SJCRH30 (cell line): Measurements from ENCODE around the gene LRP6. TPM values are rescaled to one million over a fixed set of nuclear protein-coding genes. Genes with fewer than 3 reads are reported as not detected.
"Not testable (repeated sequence)": the region's sequence is repeated elsewhere in the genome, so short reads cannot be mapped to it uniquely, and the experiment has no call there.

Source experiments
- DNase-seq, 2 experiments: peaks; one replicate each; pipeline ENCODE4 v3.0.0-alpha.2; 2015 to 2020
- H3K27ac ChIP-seq: fragments of 250-450 bp; sonication (Bioruptor Pico); 2 replicates; pipeline ENCODE4 v1.5.1; 2020; ENCODE audit warnings: mild to moderate bottlenecking, moderate library complexity
- H3K27me3 ChIP-seq: fragments of 250-450 bp; sonication (Bioruptor Pico); 2 replicates; pipeline ENCODE4 v1.5.1; 2020; ENCODE audit warnings: mild to moderate bottlenecking, moderate library complexity
- H3K36me3 ChIP-seq: fragments of 250-450 bp; sonication (Bioruptor Pico); 2 replicates; pipeline ENCODE4 v1.5.1; 2020; ENCODE audit warnings: mild to moderate bottlenecking, moderate library complexity
- H3K4me1 ChIP-seq: fragments of 250-450 bp; sonication (Bioruptor Pico); 2 replicates; pipeline ENCODE4 v1.5.1; 2020; ENCODE audit warnings: mild to moderate bottlenecking, moderate library complexity
- H3K4me3 ChIP-seq: fragments of 250-450 bp; sonication (Bioruptor Pico); 2 replicates; pipeline ENCODE4 v1.5.1; 2020; ENCODE audit warnings: mild to moderate bottlenecking, moderate library complexity
- H3K9me3 ChIP-seq: fragments of 250-450 bp; sonication (Bioruptor Pico); replicated peaks from 2 replicates; pipeline ENCODE4 v1.5.1; 2020; ENCODE audit warnings: mild to moderate bottlenecking, moderate library complexity
- total RNA-seq: library from RNA; depleted of rRNA; stranded (reverse); fragments of >200 nt; shearing (Covaris generic); gene quantifications from 2 replicates; pipeline ENCODE4 v1.2.3, GENCODE V29; 2014; rRNA removed

LRP6 gene
- 31.6 and 32.2 TPM in 2 replicates for total RNA-seq

DNA sequence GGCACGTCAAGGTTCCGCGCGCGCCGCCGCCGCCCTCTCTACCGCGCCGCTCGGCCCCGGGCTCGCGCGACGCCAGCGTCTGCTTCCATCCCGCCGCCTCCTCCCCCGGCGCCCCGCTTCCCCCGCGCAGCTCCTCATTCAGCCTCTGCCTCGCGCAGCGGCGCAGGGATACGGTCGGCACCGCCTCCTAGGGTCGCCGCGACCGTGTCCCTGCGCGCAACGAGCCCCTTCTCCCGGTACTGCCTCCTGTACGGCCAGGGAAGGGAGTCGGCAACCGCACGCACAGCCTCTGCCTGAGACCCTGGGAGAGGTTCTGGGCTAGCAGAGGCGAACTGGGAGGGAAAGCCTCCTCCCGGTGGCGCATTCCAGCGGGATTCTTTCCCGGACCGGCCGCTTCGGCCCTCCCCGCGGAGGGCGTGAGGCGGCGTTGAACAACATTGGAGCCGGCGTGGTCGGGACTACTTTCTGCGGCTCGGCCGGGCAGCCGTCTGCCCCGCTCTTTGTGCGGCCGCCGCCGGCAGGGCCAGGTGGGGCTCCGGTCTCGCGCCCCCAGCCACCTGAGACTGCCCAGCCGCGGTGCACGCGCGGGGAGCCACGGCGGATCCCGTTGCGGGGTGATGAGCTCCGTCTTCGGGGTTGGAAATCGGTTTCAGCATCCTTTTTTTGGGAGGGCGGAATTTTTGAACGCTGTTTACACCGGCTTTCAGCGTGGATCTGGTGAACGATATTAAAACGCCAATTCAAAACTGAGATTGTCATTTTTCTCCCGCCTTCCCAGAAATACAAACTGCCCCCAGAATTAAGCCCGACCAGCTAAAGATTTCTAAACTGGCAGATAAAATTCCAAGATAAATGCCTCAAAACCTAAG lies at the start of gene LRP6:
Gene LRP6 (minus strand): TSS at position 172 of the 869 bp plus-strand sequence. CDS start 309 bp downstream, outside the sequence.
- H3K4me3 ChIP-seq, result peak within 1 kb of the TSS; percentile 94
- H3K4me1 ChIP-seq, result no peaks in the 10 kb centered on the region
- H3K9me3 ChIP-seq, result no peaks in the 10 kb centered on the region
- H3K27ac ChIP-seq, result peak within 1 kb of the TSS; percentile 98
- H3K27me3 ChIP-seq, result no peaks in the 10 kb centered on the region
- no peaks in the 10 kb centered on the region for H3K36me3 ChIP-seq
- peak; percentile 91 to 93 for DNase-seq

DNA sequence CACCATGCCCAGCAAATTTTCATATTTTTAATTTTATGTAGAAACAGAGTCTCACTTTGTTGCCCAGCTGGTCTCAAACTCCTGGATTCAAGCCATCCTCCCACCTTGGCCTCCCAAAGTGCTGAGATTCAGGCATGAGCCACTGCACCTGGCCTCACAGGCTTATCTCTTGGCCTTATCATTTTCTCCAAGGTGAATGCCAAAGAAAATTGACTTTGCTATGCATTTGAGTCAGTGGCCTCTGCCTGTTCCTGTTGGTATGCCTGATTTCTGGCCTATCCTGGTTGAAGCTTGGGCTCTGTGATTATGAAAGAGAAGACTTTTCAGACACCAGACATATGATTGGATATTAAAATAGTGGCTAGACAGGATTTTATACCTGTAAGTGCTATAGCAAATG lies 49.0 kb upstream of the LRP6 start:
- peaks cover 3% of the 10 kb centered on the region; the same call in 1 of the 2 replicates for H3K4me1 ChIP-seq
- no peaks in the 10 kb centered on the region for H3K9me3 ChIP-seq
- no peak overlapping the region for H3K27ac ChIP-seq
- no peaks in the 10 kb centered on the region for H3K27me3 ChIP-seq
- no peak for DNase-seq
- H3K36me3 ChIP-seq, result no peaks in the 10 kb centered on the region
- H3K4me3 ChIP-seq, result no peak overlapping the region

DNA sequence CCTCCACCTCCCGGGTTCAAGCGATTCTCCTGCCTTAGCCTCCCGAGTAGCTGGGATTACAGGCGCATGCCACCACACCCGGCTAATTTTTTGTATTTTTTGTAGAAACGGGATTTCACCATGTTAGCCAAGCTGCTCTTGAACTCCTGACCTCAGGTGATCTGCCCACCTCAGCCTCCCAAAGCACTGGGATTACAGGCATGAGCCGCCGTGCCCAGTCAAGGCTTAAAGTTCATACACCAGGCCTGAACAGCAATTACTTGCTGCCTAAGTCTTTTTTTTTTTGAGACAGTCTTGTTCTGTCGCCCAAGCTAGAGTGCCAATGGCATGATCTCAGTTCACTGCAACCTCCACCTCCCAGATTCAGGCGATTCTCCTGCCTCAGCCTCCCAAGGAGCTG lies 43.9 kb upstream of the LRP6 start:
- not testable (repeated sequence) for H3K9me3 ChIP-seq, DNase-seq, H3K4me3 ChIP-seq, H3K4me1 ChIP-seq, H3K27ac ChIP-seq, H3K27me3 ChIP-seq, H3K36me3 ChIP-seq

DNA sequence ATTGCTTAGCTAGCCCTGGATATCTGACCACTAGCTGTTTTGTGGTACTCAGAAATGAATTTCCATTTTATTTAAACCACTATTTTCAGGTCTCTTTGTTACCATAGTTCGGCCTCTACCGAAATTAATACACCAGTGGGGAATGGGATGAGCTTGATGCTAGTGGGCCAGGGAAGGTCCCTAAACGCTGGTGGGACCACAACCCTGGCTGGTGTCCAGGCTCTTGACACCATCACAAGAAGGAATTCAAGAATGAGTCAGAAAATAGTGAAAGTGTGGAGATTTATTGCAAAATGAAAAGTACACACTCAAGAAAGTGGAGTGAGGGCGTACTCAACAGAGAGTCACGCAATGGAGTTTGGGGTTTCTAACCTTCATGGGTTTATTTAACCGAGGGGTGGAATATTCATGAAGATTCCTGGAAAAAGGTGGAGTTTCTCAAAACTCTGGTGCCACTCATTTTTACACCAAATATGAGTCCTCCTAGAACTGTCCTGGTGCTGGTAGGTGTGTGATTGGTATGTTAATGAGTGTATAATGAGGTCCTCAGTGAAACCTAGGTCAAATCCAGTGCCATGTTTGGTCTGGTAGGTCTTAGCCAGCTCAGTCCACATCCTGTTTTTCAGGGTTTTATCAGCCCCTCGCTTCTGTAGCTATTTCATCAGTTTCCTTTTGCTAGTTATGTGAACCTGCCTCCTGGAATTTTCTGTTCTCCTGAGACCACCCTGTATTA lies 38.9 kb upstream of the LRP6 start:
- peaks cover 7% of the 10 kb centered on the region for H3K4me1 ChIP-seq
- H3K4me3 ChIP-seq, result no peak overlapping the region
- H3K36me3 ChIP-seq, result no peaks in the 10 kb centered on the region
- DNase-seq, result no peak
- H3K27me3 ChIP-seq, result no peaks in the 10 kb centered on the region
- no peaks in the 10 kb centered on the region for H3K9me3 ChIP-seq
- H3K27ac ChIP-seq, result no peak overlapping the region

DNA sequence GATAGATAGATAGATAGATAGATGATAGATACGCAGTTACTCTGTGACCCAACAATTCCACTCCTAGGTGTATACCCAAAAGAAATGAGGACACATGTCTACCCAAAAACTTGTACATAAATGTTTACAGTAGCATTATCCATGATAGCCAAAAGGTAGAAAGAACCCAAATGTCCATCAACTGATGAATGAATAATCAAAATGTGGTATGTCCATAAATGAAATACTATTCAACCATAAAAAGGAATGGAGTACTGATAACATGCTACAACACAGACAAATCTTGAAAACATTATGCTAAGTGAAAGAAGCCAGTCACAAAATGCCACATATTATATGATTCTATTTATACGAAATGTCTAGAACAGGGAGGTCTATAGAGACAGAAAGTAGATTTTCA lies 36.1 kb upstream of the LRP6 start:
- H3K27ac ChIP-seq, result no peak overlapping the region
- DNase-seq, result no peak
- no peaks in the 10 kb centered on the region for H3K4me1 ChIP-seq
- no peak overlapping the region for H3K4me3 ChIP-seq
- H3K27me3 ChIP-seq, result no peaks in the 10 kb centered on the region
- H3K36me3 ChIP-seq, result no peaks in the 10 kb centered on the region
- no peaks in the 10 kb centered on the region for H3K9me3 ChIP-seq

DNA sequence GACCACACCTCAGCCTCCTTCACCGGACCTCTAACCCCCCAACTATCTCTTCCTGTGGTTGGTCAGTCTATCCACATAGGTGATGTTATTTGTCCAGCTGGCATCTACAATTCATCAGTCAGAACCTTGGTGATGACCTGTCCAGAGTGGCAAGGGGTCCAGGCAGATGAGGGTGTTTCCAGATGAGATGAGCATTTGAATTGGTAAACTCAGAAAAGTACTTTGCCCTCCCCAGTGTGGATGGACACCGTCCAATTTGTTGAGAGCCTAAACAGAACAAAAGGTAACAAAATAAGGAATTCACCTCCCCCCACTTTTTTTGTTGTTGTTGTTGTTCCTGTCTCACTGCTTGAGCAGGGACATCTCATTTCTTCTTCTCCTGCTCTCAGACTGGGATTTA lies 34.3 kb upstream of the LRP6 start:
- Histone ChIP-seq H3K4me3 (no peak overlapping the region), H3K27me3 (no peaks in the 10 kb centered on the region), H3K27ac (no peak overlapping the region), H3K36me3 (no peaks in the 10 kb centered on the region), H3K4me1 (no peaks in the 10 kb centered on the region), H3K9me3 (no peaks in the 10 kb centered on the region)
- DNase-seq, result no peak

DNA sequence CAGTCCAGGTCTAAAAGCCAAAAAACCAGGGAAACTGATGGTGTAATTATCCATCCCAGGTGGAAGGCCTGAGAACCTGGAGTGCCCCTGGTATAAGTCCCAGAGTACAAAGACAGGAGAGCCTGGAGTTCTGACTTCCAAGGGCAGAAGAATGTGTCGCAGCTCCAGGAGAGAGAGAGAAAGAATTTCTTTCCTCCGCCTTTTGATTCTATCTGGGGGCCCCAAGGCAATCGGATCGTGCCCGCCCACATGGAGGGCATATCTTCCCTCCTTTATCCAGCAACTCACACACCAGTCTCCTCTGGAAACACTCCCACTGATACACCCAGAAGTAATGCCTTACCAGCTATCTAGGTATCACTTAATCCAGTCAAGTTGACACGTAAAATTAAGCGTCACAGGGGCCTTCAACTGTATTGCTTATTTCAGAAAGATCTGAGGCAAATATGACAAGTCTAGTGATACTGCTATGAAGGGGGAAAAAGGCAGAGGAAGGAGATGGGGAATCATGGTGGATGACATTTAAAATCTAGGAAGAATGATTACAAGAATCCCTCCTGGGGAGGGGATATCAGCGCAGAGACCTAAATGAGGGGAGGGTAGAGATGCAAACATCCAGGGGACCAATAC lies 30.5 kb upstream of the LRP6 start:
- Histone ChIP-seq H3K36me3 (no peaks in the 10 kb centered on the region), H3K9me3 (no peaks in the 10 kb centered on the region), H3K4me1 (no peaks in the 10 kb centered on the region)

DNA sequence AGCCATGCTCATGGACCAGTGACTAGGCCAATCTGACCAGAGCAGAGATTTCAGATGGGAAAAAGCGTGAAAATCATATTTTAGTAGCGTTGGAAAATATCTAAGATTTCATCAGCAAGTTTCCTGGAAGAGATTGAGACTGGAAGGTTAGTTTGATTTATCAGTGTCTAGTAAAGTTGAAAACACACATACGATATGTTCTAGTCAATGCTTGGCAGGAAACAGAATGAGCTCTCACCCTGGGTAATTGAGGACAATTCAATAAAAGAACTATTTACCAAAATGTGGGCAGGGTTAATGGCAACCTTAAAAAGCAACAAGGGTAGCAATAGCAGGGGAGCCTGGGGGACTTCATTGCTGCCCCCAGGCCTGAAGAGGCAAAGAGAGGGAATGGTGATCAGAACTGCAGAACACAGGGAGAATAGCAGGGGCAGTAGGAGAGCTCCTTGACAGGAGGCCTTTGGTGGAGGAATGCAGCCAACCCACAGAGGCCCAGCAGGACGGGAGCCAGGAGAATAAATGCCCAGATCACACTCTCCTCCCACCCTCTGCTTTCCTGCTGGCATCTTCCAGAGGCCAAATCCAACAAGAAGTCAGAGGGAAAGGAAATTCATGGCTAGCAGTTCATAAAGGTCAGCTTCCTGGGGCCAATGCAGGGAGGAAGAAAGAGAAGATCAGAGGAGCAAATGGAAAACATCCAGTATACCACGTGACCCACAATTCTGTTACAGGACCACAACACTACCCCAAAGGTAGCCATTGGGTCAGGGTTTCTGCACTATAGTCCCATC lies 27.6 kb upstream of the LRP6 start:
- Histone ChIP-seq H3K4me3 (no peak overlapping the region), H3K9me3 (no peaks in the 10 kb centered on the region), H3K27me3 (no peaks in the 10 kb centered on the region), H3K4me1 (no peaks in the 10 kb centered on the region), H3K36me3 (no peaks in the 10 kb centered on the region), H3K27ac (no peak overlapping the region)
- no peak for DNase-seq

More for the DNA sequence above, 30.5 kb upstream of the LRP6 start:
- DNase-seq, result no peak
- Histone ChIP-seq H3K4me3 (no peak overlapping the region), H3K27ac (no peak overlapping the region), H3K27me3 (no peaks in the 10 kb centered on the region)

DNA sequence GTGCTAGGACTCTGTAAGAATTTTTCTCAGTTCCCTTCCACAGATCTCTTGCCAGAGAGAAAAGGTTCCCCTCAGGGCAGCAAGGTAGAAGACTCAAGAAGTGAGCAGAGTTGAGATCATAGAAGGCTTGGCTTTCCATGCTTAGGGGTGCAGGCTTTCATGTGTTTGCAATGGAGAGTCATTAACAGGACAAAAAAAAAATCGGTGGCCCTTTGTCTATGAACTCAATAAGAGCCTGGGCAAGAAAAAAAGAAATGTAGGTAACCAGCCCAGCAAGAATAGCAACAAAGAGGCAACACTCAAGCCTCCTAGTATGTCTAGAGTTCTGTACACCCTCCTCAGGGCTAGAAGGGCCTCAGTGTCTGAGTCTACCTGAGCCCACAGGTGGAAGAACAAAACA lies 23.4 kb upstream of the LRP6 start:
- Histone ChIP-seq H3K27me3 (no peaks in the 10 kb centered on the region), H3K36me3 (no peaks in the 10 kb centered on the region), H3K4me3 (no peak overlapping the region), H3K9me3 (no peaks in the 10 kb centered on the region), H3K27ac (no peak overlapping the region), H3K4me1 (no peaks in the 10 kb centered on the region)
- no peak for DNase-seq

DNA sequence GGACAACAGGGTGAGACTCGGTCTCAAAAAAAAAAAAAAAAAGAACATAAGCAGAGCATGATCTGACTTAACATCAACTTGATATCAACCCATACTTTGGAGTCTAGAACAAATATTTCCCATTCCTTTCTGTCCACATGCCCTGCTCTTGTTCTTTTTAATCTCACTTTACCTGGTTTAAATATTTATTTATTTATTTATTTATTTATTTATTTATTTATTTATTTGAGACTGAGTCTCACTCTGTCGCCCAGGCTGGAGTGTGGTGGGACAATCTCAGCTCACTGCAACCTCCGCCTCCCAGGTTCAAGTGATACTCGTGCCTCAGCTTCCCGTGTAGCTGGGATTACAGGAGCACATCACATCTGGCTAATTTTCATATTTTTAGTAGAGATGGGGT lies 19.6 kb upstream of the LRP6 start:
- Histone ChIP-seq H3K36me3 (no peaks in the 10 kb centered on the region), H3K4me3 (no peak overlapping the region), H3K27ac (no peak overlapping the region)

DNA sequence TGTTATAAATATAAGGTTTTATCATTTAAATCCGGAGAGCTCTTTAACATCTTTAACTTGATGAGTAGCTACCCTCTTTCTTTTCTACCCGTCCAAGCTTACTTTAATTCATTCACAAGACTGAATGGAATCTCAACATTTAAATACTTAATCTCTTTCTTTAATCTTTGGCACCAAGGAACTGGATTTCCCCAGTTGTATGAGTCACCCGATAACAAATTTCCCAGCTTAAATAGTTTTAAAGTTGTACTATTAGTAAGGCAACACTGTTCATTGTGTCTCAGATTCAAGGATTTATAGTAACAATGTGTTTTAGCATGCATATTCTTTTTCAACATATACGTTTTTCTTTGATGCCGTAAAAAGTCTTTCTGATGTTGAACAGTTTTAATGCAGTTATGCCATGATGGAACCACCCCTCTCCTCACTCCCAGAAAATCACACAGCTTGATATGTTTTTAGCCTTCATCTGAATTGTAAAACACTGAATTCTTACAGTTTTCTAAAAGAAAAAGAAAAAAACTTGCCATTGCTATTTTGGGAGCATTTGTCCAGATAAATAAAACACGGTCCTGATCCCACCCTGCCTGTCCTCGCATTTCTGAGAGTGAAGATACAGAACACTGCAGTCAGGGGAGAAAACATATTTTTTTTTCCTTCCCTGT lies 16.0 kb upstream of the LRP6 start:
- Histone ChIP-seq H3K36me3 (no peaks in the 10 kb centered on the region), H3K9me3 (no peaks in the 10 kb centered on the region), H3K27me3 (no peaks in the 10 kb centered on the region), H3K27ac (no peak overlapping the region), H3K4me3 (no peak overlapping the region), H3K4me1 (no peaks in the 10 kb centered on the region)
- DNase-seq, result no peak

More for the DNA sequence above, 19.6 kb upstream of the LRP6 start:
- H3K4me1 ChIP-seq, result no peaks in the 10 kb centered on the region
- H3K27me3 ChIP-seq, result no peaks in the 10 kb centered on the region
- H3K9me3 ChIP-seq, result no peaks in the 10 kb centered on the region
- no peak for DNase-seq

DNA sequence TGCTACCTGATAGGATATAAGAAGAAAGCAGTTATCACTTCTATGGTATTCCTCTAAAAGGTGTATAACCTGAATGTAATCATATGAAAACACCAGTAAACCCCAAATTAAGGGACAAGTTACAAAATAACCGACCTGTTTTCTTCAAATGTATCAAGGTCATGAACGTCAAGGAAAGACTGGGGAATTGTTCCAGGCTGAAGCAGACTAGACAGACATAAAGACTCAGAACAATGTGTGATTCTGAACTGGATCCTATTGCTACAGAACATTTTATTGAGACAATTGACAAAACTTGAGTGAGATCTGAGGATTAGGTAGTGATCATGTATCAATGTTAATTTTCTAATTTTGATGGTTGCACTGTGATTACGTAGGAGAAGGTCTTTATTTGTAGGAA lies 15.4 kb upstream of the LRP6 start:
- Histone ChIP-seq H3K36me3 (no peaks in the 10 kb centered on the region), H3K4me1 (no peaks in the 10 kb centered on the region), H3K9me3 (no peaks in the 10 kb centered on the region), H3K27ac (no peak overlapping the region), H3K27me3 (no peaks in the 10 kb centered on the region), H3K4me3 (no peak overlapping the region)
- no peak for DNase-seq

DNA sequence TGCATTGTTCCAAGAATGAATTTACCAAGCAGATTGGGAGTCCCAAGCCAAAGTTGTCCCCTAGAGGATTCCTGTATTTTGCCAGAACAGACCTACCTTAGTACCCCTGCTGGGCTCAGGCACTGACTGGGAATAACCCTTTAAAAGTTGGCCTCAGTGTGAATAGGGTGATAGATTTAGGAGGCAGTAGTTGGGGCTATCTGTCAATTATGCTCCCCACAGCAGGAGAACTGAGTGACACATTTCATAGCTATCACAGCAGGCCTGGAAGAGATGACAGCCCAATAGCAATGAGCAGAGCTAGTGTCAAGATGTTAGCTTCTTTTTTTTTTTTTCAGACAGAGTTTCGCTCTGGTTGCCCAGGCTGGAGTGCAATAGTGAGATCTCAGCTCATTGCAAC lies 14.3 kb upstream of the LRP6 start:
- no peak overlapping the region for H3K4me3 ChIP-seq
- H3K36me3 ChIP-seq, result no peaks in the 10 kb centered on the region
- no peaks in the 10 kb centered on the region for H3K4me1 ChIP-seq
- no peak for DNase-seq
- H3K27me3 ChIP-seq, result no peaks in the 10 kb centered on the region
- no peaks in the 10 kb centered on the region for H3K9me3 ChIP-seq
- H3K27ac ChIP-seq, result no peak overlapping the region

DNA sequence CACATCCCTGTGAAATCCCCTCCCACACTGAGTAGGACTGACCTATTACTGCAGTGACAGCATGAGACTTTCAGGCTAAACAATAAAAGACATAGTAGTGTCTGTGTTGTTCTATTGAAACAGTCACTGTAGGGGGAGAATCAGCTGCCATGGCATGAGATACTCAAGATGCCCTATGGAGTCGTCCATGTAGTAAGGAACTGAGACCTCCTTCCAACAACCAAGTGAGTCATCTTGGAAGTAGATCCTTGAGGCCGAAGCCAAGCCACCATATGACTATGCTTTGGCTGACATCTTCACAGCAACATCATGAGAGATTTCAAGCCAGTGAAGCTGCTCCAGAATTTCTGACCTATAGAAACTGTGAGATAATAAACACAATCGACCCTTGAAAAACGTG lies 12.1 kb upstream of the LRP6 start:
- no peaks in the 10 kb centered on the region for H3K4me1 ChIP-seq
- no peaks in the 10 kb centered on the region for H3K36me3 ChIP-seq
- no peak for DNase-seq
- no peak overlapping the region for H3K4me3 ChIP-seq
- H3K9me3 ChIP-seq, result no peaks in the 10 kb centered on the region
- H3K27ac ChIP-seq, result no peak overlapping the region
- H3K27me3 ChIP-seq, result no peaks in the 10 kb centered on the region
